Skeletal muscle satellite cell (primary cell): ENCODE results near the gene ANKRD33.

Experiments
- H3K27me3 ChIP-seq: 2 replicates; pipeline ENCODE4 v1.7.0; 2013; ENCODE audit warnings: low read length; ENCODE audit not compliant: control insufficient read depth, insufficient read depth
- H3K36me3 ChIP-seq: 2 replicates; pipeline ENCODE4 v1.7.0; 2013; ENCODE audit warnings: mild to moderate bottlenecking, control low read depth, low read length; ENCODE audit not compliant: insufficient read depth
- H3K4me1 ChIP-seq: 2 replicates; pipeline ENCODE4 v1.7.0; 2013; ENCODE audit warnings: low read length; ENCODE audit not compliant: control insufficient read depth, insufficient read depth
- H3K4me2 ChIP-seq: 2 replicates; pipeline ENCODE4 v1.7.0; 2013; ENCODE audit warnings: mild to moderate bottlenecking, low read length
- H3K4me3 ChIP-seq: 2 replicates; pipeline ENCODE4 v1.7.0; 2013; ENCODE audit warnings: low read length
- H3K9ac ChIP-seq: 2 replicates; pipeline ENCODE4 v1.7.0; 2013; ENCODE audit warnings: mild to moderate bottlenecking, low read depth, low read length, moderate library complexity
- H3K9me3 ChIP-seq: replicated peaks from 2 replicates; pipeline ENCODE4 v1.7.0; 2013; ENCODE audit warnings: mild to moderate bottlenecking, control low read depth, low read length

ANKRD33 gene

DNA sequence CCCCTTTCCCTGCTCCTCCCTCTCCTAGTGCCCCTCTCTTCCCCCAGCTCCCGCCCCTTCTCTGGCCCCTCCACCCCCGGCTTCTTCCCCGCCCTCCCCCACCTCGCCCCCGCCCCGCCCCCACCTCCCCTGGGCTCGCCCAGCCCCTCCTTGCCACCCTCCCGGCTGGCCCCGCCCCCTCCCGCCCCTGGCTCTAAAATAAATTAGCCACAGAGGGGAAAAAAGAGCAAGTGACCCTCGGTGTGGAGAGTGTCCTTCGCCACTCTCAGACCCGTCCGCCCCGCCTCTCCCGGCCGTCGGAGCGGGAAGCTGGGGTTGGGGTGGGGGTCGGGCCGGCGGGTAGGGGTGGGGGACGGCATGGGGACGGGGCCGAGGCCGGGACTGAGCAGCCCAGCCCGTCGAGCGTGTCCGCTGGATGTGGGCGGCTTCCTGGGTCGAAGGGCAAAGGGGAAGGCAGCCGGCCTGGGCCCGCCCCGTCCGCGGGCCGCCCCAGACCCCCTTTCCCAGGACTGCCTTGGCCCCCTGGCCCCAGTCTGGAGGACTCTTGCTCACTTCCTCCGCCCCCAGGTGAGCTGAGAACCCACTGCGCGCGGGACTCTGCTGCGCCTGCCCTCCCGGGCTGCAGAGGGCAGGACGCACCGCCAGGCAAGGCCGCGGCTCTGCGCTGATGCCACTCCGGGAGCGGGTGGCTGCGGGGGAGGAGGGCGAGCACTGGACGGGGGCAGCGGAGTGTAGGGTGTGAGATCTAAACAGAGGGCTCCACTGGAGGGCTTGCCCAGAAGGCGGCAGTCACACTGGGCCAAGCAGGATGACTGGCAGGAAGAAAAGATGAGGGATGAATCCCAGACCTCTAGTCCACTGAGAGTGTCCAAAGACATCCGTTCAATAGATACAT lies 38.8 kb upstream of the ANKRD33 start:
- Histone ChIP-seq H3K4me2 (no peak overlapping the region), H3K36me3 (no peaks in the 10 kb centered on the region), H3K9me3 (no peaks in the 10 kb centered on the region), H3K4me3 (no peak overlapping the region), H3K27me3 (peaks cover 77% of the 10 kb centered on the region), H3K4me1 (peaks cover 14% of the 10 kb centered on the region), H3K9ac (no peak overlapping the region)

DNA sequence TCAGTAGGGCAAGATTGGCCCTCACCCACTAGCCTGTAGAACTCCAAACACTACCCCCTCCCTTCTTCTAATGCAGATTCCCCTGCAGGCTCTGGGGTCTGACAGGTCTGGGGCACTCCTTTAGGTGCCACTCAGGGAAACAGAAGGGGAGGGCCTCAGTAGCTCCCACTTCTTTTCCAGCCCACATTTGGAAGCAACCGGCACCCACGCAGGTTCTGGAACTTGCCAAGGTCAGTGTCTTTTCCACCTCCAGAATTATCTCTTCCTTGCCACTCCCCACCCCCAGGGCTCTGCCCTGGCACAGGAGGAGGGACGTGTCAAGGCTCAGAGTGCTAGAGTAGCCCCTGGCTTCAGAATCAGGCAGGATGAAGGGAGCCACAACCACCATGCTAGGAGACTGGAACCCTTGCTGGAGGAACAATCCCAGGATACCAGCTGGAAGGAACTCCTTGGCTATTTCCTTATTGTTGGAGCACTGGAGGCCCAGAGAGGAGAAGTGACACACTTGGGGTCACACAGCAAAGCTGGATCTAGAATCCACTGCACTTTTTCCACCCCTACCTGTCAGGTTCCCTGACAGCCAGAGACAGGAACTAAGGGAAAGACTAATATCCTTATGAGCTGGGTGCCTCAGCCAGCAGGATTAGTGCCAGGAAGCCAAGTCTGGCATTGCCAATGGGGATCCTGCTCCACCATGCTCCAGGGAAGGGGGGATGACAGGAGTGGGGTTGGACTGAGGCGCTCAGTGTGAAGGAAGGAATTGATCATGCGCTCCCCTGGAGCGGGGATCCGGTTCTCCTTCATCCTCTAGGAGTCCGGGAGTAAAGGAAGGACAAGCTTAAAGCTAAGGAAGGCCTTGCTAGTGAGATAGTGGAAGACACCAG lies 37.6 kb upstream of the ANKRD33 start:
- Histone ChIP-seq H3K9me3 (no peaks in the 10 kb centered on the region), H3K36me3 (no peaks in the 10 kb centered on the region), H3K27me3 (peaks cover 65% of the 10 kb centered on the region), H3K9ac (no peak overlapping the region), H3K4me1 (peaks cover 14% of the 10 kb centered on the region), H3K4me3 (no peak overlapping the region), H3K4me2 (no peak overlapping the region)

DNA sequence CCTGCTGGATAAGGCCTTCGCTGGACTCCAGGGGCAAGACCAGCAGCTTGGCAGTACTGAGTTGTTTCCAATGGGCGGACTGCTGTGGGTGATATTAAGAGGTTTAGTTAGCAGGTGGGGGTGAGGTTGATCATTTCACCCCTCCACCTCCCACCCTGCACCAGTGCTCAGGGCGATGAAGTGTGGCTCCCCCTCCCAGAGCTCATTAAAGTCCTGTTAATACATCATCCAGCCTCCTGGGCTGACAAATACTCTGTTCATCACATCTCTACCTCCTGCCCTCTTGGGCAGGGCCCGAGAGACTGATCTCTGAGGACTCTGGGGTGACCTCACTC lies 37.0 kb upstream of the ANKRD33 start:
- no peak overlapping the region for H3K9ac ChIP-seq
- H3K4me2 ChIP-seq, result no peak overlapping the region
- H3K36me3 ChIP-seq, result no peaks in the 10 kb centered on the region
- H3K9me3 ChIP-seq, result no peaks in the 10 kb centered on the region
- peaks cover 14% of the 10 kb centered on the region for H3K4me1 ChIP-seq
- H3K4me3 ChIP-seq, result no peak overlapping the region
- H3K27me3 ChIP-seq, result peaks cover 63% of the 10 kb centered on the region

DNA sequence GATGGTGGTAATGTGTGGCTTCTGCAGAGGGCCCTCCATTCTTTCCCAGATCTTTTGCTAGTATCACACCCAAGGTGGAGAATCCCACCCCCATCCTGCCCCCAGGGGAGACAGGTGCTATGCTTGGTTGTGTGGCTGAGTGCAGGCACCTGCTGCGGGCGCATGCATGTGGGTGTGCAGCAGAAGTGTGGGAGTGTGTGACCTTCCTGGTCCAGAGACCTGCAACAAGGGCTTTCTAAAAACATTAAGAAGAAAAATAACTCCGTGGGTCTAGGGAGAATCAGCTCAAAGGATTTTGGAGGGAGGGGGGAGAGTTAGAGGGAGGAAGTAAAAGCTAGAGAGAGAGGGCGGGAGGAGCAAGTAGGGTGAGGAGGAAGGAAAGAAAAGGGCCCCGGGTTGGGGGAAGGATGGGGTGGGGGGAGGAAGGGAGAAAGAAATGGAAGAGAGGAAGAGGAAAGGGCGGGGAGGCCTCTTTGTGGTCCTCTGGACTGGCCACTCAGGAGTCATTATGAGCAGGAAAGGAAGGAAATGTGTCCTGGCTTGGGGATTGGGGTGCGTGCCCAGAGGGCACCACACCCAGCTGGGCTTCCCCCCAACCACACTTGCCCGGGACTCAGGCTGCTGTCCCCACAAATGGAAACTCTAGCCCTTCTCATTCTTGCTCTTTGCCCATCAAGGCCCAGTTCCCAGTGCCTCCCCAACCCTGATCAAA lies 36.3 kb upstream of the ANKRD33 start:
- no peak overlapping the region for H3K4me3 ChIP-seq

DNA sequence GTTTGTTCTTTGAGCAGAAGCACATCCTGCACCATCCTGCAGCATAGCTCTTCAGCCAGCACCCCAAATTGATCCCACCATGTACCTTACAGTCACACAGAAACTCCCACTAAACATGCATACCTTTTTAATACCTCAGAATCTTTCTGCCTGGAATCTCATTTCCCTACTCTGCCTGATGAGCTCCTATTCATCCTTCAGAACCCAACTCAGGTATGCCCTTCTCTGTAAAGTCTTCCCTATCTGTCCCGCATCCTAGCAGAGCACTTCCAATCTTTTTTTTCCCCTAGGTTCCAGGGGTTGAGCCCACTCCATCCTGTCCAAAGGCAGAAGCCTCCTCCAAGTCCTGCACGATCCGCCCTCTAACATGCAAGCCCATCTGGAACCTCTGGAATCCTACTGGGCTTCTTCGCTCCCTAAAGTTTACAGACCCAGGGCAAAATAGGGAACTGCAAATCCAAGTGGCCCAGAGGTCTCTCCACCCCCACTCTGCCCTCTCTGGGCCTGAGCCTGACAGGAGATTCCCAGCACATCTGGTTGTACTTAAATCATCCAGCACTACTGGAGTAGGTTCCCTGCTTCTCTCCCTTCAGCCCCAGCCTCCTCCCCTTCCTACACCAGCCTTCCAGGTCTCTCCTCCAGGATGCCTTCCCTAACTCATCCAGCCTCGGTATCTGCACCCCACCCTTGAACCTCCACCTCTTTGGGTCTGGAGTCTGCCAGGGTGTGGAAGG lies 35.3 kb upstream of the ANKRD33 start:
- no peak overlapping the region for H3K4me2 ChIP-seq
- no peaks in the 10 kb centered on the region for H3K36me3 ChIP-seq
- peaks cover 60% of the 10 kb centered on the region for H3K27me3 ChIP-seq
- no peak overlapping the region for H3K9ac ChIP-seq
- peaks cover 6% of the 10 kb centered on the region for H3K4me1 ChIP-seq
- no peak overlapping the region for H3K4me3 ChIP-seq
- H3K9me3 ChIP-seq, result no peaks in the 10 kb centered on the region

More for the DNA sequence above, 36.3 kb upstream of the ANKRD33 start:
- Histone ChIP-seq H3K27me3 (peaks cover 63% of the 10 kb centered on the region), H3K36me3 (no peaks in the 10 kb centered on the region), H3K9me3 (no peaks in the 10 kb centered on the region), H3K4me2 (no peak overlapping the region), H3K9ac (no peak overlapping the region), H3K4me1 (peaks cover 13% of the 10 kb centered on the region)

DNA sequence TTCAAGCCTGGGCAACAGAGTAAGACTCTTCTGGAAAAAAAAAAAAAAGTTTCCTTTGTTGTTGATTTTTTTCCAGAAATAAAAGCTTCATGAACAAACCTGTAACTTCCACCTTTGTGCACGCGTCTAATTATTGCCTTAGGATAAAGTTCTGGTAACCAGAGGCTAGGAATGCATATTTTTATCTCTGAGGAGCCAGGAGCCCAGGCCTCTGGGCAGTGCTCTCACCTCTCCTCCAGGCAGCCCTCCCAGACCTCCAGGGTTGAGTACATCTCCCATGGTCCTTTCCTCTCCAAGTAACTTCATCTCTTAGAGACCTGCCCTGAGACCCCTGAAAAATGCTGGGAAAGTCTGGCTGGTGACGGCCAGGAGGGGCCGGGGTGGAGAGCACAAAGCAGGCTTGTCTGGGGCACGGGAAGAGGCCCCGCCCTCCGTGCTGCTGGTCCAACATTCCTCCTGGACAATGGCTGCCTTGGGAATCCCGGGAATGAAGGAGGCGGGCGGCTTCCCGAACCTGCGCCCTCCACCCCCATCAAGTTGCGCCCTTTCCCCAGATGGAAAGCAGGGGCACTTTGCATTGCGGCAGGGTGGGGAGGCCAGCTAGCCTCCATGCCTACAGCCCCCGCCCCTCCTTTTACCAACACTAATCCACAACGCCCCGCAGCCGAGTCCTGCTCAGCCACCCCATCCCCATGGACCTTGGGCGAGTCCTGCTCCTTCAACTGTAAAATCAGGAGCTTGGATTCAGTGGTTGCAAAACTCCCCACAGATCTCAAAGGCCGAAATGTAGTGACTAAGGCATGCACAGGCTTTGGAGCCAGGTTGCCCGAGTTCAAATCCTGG lies 32.1 kb upstream of the ANKRD33 start:
- no peaks in the 10 kb centered on the region for H3K9me3 ChIP-seq
- H3K4me3 ChIP-seq, result peak overlapping the region; percentile 62
- H3K9ac ChIP-seq, result no peak overlapping the region
- no peaks in the 10 kb centered on the region for H3K4me1 ChIP-seq
- H3K4me2 ChIP-seq, result peak overlapping the region; percentile 69
- no peaks in the 10 kb centered on the region for H3K36me3 ChIP-seq
- H3K27me3 ChIP-seq, result peaks cover 37% of the 10 kb centered on the region

DNA sequence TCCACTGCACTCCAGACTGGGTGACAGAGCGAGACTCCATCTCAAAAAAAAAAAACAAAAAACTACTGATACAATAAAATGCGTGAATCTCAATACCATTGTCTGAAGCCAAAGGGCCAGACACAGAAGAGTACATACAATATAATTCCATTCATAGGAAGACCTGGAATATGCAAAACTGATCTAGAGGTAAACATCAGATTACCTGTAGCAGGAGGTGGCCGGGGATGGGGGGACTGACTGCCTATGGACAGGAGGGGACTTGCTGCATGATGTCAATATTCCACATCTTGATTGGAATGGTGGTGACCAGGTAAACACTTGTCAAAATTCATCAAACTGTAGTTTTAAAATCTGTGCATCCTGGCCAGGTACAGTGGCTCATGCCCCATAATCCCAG lies 26.9 kb upstream of the ANKRD33 start:
- Histone ChIP-seq H3K4me1 (peaks cover 12% of the 10 kb centered on the region), H3K9me3 (no peaks in the 10 kb centered on the region), H3K4me3 (no peak overlapping the region), H3K36me3 (no peaks in the 10 kb centered on the region), H3K27me3 (peaks cover 36% of the 10 kb centered on the region), H3K9ac (no peak overlapping the region), H3K4me2 (no peak overlapping the region)

DNA sequence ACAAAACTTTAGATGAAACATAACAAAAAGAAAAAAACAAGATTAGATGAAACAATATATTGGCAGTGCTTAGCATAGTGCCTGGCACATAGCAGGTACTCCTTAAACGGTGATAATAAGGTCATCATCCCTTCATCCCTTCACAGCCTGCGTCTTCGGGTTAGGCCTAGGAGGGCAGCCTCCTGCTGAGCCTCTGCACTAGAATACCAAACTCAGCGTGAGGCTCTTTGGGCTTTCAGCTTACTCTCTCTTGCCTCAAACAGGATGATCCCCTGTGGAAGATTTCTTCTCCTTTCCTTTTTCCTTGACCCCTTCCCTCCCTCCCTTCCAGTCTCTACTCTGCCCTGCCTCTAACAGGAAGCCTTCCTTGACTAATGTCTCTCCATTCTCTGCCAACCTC lies 25.0 kb upstream of the ANKRD33 start:
- H3K4me2 ChIP-seq, result no peak overlapping the region
- H3K9me3 ChIP-seq, result no peaks in the 10 kb centered on the region
- peaks cover 25% of the 10 kb centered on the region for H3K27me3 ChIP-seq
- no peak overlapping the region for H3K9ac ChIP-seq
- H3K4me1 ChIP-seq, result peaks cover 12% of the 10 kb centered on the region
- no peak overlapping the region for H3K4me3 ChIP-seq
- H3K36me3 ChIP-seq, result no peaks in the 10 kb centered on the region

DNA sequence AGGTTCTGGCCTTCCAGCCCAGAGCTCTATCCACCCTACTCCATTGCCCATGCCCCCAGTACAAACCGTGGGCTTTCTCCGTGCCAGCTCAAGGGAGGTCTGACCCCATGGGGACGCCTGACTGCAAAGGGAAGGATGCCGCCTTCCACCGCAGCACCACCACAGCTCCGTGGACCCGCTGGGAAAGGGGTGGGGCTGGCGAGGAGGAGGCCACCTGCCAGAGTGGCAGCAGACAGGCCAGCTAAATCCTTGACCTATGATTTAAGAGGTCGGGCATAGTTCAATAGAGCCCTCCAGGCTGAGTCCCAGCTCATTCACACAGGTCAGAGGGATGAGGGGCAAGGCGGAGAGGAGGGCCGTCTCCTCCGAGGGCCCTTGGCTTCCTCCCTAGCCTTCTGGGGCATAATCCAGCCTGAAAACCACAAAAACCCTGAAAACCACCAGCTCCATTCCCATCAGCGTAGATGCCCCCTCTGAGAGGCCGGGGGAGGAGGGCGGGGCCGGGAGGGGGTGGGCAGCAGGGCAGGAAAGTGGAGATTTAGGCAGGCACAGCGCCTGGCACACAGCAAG lies 24.5 kb upstream of the ANKRD33 start:
- Histone ChIP-seq H3K4me3 (peak overlapping the region; percentile 60), H3K9ac (no peak overlapping the region), H3K4me1 (peaks cover 12% of the 10 kb centered on the region), H3K4me2 (peak overlapping the region; percentile 93), H3K36me3 (no peaks in the 10 kb centered on the region), H3K27me3 (peaks cover 30% of the 10 kb centered on the region), H3K9me3 (no peaks in the 10 kb centered on the region)
